ENCODE measurements around the gene SLC39A5. TPM values are rescaled to one million over a fixed set of nuclear protein-coding genes. Genes with fewer than 3 reads are reported as not detected.
"Not testable (repeated sequence)": the region's sequence is repeated elsewhere in the genome, so short reads cannot be mapped to it uniquely, and the experiment has no call there.

Gene SLC39A5
- total RNA-seq, 1 donor from 2014 or later = not detected

- DNase-seq (ENCODE audit: low read depth) = no peak
- peak overlapping the region; percentile 92 for H3K4me3 ChIP-seq (ENCODE audit: low read depth, low read length)
- no peak for TF ChIP-seq CTCF (conservative IDR thresholded peaks at IDR 0.05; ENCODE audit: low read depth, low read length)
Observed at GRCh38 chr12:56190695-56191155, 39.1 kb upstream of the SLC39A5 start.

GRCh38 chr12:56192582-56192981 is 37.3 kb upstream of the SLC39A5 start:
- H3K4me3 ChIP-seq (ENCODE audit: low read depth, low read length) = no peak overlapping the region
- DNase-seq (ENCODE audit: low read depth) = no peak
- no peak for TF ChIP-seq CTCF (conservative IDR thresholded peaks at IDR 0.05; ENCODE audit: low read depth, low read length)

GRCh38 chr12:56193025-56193578 is 36.7 kb upstream of the SLC39A5 start:
- no peak overlapping the region for H3K4me3 ChIP-seq (ENCODE audit: low read depth, low read length)
- peak; percentile 35 for DNase-seq (ENCODE audit: low read depth)
- TF ChIP-seq CTCF (conservative IDR thresholded peaks at IDR 0.05; ENCODE audit: low read depth, low read length) = peak; percentile 89

- not testable (repeated sequence) for H3K4me3 ChIP-seq (ENCODE audit: low read depth, low read length); DNase-seq (ENCODE audit: low read depth)
Observed at GRCh38 chr12:56196818-56197550, 32.9 kb upstream of the SLC39A5 start.

- no peak for TF ChIP-seq CTCF (conservative IDR thresholded peaks at IDR 0.05; ENCODE audit: low read depth, low read length)
- DNase-seq (ENCODE audit: low read depth) = no peak
Observed at GRCh38 chr12:56197921-56198635, 31.8 kb upstream of the SLC39A5 start.

GRCh38 chr12:56198836-56199235 is 31.0 kb upstream of the SLC39A5 start:
- no peak for TF ChIP-seq CTCF (conservative IDR thresholded peaks at IDR 0.05; ENCODE audit: low read depth, low read length)
- DNase-seq (ENCODE audit: low read depth) = no peak

More at GRCh38 chr12:56197921-56198635, 31.8 kb upstream of the SLC39A5 start:
- H3K4me3 ChIP-seq (ENCODE audit: low read depth, low read length) = no peak overlapping the region

GRCh38 chr12:56202366-56202765 is 27.5 kb upstream of the SLC39A5 start:
- no peak for TF ChIP-seq CTCF (conservative IDR thresholded peaks at IDR 0.05; ENCODE audit: low read depth, low read length)
- DNase-seq (ENCODE audit: low read depth) = no peak
- H3K4me3 ChIP-seq (ENCODE audit: low read depth, low read length) = no peak overlapping the region

More at GRCh38 chr12:56198836-56199235, 31.0 kb upstream of the SLC39A5 start:
- no peak overlapping the region for H3K4me3 ChIP-seq (ENCODE audit: low read depth, low read length)
